PFSK-1 (cell line): Measurements from ENCODE around the gene LAS1L.

Source experiments
- FOXP2 ChIP-seq: optimal IDR thresholded peaks from 2 replicates; pipeline ENCODE3; 2011; ENCODE audit warnings: borderline replicate concordance, control low read depth, inconsistent platforms; ENCODE audit not compliant: insufficient read depth; ENCODE audit errors: extremely low read length, extremely low read depth
- TF ChIP-seq, protein P1 (sequence below), 2 experiments: IDR thresholded peaks; 2 replicates each; pipeline versions ENCODE4 v1.6.1 to v1.8.0; 2011 to 2012; ENCODE audit warnings: low read depth in 2 of 2, low read length in 2 of 2, control low read depth in 1 of 2, inconsistent platforms in 1 of 2, mild to moderate bottlenecking in 1 of 2, moderate library complexity in 1 of 2; ENCODE audit not compliant: insufficient read depth in 1 of 2

DNA sequence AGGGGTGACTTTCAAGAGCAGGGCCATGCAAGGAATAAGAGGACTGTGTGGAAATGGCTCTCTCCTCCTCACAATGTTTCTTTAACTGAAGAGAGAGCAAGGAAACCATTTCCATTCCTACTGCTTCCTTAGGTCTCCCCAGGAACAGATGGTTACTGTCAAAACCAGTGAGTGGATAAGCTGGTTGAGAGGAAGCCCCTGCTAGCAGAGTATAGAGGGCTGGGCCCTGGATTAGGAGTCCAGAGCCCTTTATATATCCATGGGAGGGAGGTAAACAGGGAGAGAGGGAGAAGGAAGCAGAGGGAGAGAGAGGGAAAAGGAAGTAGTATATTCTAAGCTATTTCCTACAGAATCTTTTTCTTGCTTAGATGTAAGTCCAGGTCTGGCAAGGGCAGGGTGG is 43.8 kb upstream of the LAS1L start:
- TF ChIP-seq, protein P1, sequence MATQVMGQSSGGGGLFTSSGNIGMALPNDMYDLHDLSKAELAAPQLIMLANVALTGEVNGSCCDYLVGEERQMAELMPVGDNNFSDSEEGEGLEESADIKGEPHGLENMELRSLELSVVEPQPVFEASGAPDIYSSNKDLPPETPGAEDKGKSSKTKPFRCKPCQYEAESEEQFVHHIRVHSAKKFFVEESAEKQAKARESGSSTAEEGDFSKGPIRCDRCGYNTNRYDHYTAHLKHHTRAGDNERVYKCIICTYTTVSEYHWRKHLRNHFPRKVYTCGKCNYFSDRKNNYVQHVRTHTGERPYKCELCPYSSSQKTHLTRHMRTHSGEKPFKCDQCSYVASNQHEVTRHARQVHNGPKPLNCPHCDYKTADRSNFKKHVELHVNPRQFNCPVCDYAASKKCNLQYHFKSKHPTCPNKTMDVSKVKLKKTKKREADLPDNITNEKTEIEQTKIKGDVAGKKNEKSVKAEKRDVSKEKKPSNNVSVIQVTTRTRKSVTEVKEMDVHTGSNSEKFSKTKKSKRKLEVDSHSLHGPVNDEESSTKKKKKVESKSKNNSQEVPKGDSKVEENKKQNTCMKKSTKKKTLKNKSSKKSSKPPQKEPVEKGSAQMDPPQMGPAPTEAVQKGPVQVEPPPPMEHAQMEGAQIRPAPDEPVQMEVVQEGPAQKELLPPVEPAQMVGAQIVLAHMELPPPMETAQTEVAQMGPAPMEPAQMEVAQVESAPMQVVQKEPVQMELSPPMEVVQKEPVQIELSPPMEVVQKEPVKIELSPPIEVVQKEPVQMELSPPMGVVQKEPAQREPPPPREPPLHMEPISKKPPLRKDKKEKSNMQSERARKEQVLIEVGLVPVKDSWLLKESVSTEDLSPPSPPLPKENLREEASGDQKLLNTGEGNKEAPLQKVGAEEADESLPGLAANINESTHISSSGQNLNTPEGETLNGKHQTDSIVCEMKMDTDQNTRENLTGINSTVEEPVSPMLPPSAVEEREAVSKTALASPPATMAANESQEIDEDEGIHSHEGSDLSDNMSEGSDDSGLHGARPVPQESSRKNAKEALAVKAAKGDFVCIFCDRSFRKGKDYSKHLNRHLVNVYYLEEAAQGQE (IDR thresholded peaks at IDR 0.05; ENCODE audit: insufficient read depth in 1 of 2, low read depth in 2 of 2, low read length in 2 of 2): no peak
- TF ChIP-seq FOXP2: no peak
